Adrenal gland (tissue), 12 donors: ENCODE measurements around the gene PSD. TPM values are rescaled to one million over a fixed set of nuclear protein-coding genes. Genes with fewer than 3 reads are reported as not detected.

Experiments
- DNase-seq, 7 donors: peaks; one replicate each; pipeline ENCODE4 v3.0.0-alpha.2; 2019 to 2020
- H3K27ac ChIP-seq, 5 donors: fragments of 200-600 bp; sonication (generic) in 4 of 5; 1 replicate in 3 of 5; 2 replicates in 2 of 5; pipeline versions ENCODE4 v1.5.1 to v1.8.0; 2016 to 2020; ENCODE audit warnings: mild to moderate bottlenecking in 1 of 5
- H3K27me3 ChIP-seq: fragments of 200-600 bp; 2 replicates; pipeline ENCODE4 v1.8.0; 2021
- H3K36me3 ChIP-seq, 2 donors: fragments of 200-600 bp; replicated peaks in 1 of 2; 1 replicate in 1 of 2; 2 replicates in 1 of 2; pipeline versions ENCODE4 v1.5.1 to v1.8.0; 2018 to 2022
- H3K4me1 ChIP-seq, 2 donors: fragments of 200-600 bp; replicated peaks in 1 of 2; 1 replicate in 1 of 2; 2 replicates in 1 of 2; pipeline versions ENCODE4 v1.5.1 to v1.8.0; 2018 to 2021
- H3K4me3 ChIP-seq, 4 donors: fragments of 200-600 bp; sonication (generic) in 3 of 4; one replicate each; pipeline ENCODE4 v1.5.1; 2016 to 2018
- H3K9me3 ChIP-seq, 3 donors: fragments of 200-600 bp; sonication (generic) in 1 of 3; replicated peaks in 1 of 3; 1 replicate in 2 of 3; 2 replicates in 1 of 3; pipeline versions ENCODE4 v1.5.1 to v1.8.0; 2016 to 2021
- POLR2A ChIP-seq, 2 donors: fragments of 450-650 bp; IDR thresholded peaks; one replicate each; pipeline ENCODE4 v1.6.1; 2017; ENCODE audit warnings: antibody characterized with exemption in 2 of 2, mild to moderate bottlenecking in 2 of 2, moderate library complexity in 1 of 2
- WGBS, 4 donors: extraction: QIAGEN DNeasy Blood & Tissue Kit in 2 of 4; methylation state at CpG; one replicate each; pipeline versions ENCODE4 v1.1.5 to v1.1.7; 2013 to 2017; 5-methylcytosine and 5-hydroxymethylcytosine counted together
- intact Hi-C, 2 donors: fragments of 100-400 bp; cut with DNase I; formaldehyde crosslinking; loops; one replicate each; pipeline versions ENCODE4 v1.14.1 to v1.15.0; 2022 to 2023
- polyA plus RNA-seq, 3 donors: library from polyadenylated mRNA; stranded (reverse); fragments of 200-250 nt in 2 of 3; fragments of 350-450 nt in 1 of 3; fragmentation: Illumina TruSeq in 1 of 3; extraction: RNeasy Lipid Tissue Mini Kit (QIAGEN cat#74804) in 1 of 3; gene quantifications; one replicate each; pipeline ENCODE4 v1.2.3, GENCODE V29; 2013 to 2014
- total RNA-seq, 9 donors: library from RNA; depleted of rRNA in 4 of 9; stranded (reverse); fragments of >200 nt in 4 of 9; fragments of 120-200 nt in 1 of 9; fragmentation: NEBNext Ultra II Directional in 1 of 9; extraction: Animal tissue kit (Norgen Biotek cat#: 25700) in 1 of 9; gene quantifications; one replicate each; pipeline versions ENCODE4 v1.1.0 to v1.2.4, GENCODE V29; 2013 to 2023
- TF ChIP-seq, protein P1 (sequence below), 6 experiments: fragments of 450-650 bp in 4 of 6; fragments of 200-600 bp in 2 of 6; sonication (generic) in 1 of 6; IDR thresholded peaks; 1 replicate in 5 of 6; 2 replicates in 1 of 6; pipeline versions ENCODE4 v1.5.1 to v1.8.0; 2016 to 2021; ENCODE audit warnings: antibody characterized with exemption in 6 of 6, mild to moderate bottlenecking in 2 of 6, moderate library complexity in 1 of 6
- donor health status: healthy with polysubstance abuse.
- donor health status: Bipolar disorder and iron deficiency.
- donor health status: DM: yes; HTN: yes; CAD: no.
- donor health status: DM: no; HTN: no; CAD: no.
- donor health status: DM: no; HTN: no; CAD: no.
- donor health status: DM: yes; HTN: yes; CAD: no.

The PSD gene
- total and polyA plus RNA-seq, 12 donors, result 0.54 to 43.7 (median 9.4) TPM; not detected in 1

DNA sequence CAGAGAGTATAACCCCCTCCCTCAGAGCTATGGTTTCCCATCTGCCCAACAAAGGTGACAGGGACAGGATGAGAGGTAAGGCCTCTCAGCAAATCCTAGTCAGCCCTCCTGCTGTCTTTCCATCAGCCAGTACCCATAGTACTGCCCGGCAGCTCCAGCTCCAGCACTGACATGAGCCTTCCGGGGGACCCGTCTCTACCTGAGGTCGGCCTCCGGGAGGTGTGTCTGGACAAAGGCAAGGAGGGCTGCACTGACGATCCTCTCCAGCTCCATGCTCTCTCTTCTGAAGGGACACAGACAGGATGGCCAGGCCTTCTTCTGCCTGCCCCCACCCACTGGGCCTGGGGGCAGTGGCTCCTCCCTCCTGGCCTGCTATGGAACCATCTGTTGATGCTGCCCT, 6.3 kb upstream of the PSD start:
- H3K9me3 ChIP-seq, result no peaks in the 10 kb centered on the region
- 83 to 92% (median 89%) methylated on average over 6 of the region's 6 CpGs for WGBS, 4 donors
- no peak for DNase-seq
- TF ChIP-seq, protein P1, sequence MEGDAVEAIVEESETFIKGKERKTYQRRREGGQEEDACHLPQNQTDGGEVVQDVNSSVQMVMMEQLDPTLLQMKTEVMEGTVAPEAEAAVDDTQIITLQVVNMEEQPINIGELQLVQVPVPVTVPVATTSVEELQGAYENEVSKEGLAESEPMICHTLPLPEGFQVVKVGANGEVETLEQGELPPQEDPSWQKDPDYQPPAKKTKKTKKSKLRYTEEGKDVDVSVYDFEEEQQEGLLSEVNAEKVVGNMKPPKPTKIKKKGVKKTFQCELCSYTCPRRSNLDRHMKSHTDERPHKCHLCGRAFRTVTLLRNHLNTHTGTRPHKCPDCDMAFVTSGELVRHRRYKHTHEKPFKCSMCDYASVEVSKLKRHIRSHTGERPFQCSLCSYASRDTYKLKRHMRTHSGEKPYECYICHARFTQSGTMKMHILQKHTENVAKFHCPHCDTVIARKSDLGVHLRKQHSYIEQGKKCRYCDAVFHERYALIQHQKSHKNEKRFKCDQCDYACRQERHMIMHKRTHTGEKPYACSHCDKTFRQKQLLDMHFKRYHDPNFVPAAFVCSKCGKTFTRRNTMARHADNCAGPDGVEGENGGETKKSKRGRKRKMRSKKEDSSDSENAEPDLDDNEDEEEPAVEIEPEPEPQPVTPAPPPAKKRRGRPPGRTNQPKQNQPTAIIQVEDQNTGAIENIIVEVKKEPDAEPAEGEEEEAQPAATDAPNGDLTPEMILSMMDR (IDR thresholded peaks at IDR 0.05), result no peak
- TF ChIP-seq POLR2A (IDR thresholded peaks at IDR 0.05), result no peak
- intact Hi-C loops, result no loop called here
- no peaks in the 10 kb centered on the region for H3K27me3 ChIP-seq
- H3K4me3 ChIP-seq, result no peak overlapping the region
- H3K4me1 ChIP-seq, result peaks cover 18 to 29% of the 10 kb centered on the region in 2 donors
- H3K27ac ChIP-seq, result no peak overlapping the region
- peaks cover 0 to 20% of the 10 kb centered on the region in 2 donors for H3K36me3 ChIP-seq

DNA sequence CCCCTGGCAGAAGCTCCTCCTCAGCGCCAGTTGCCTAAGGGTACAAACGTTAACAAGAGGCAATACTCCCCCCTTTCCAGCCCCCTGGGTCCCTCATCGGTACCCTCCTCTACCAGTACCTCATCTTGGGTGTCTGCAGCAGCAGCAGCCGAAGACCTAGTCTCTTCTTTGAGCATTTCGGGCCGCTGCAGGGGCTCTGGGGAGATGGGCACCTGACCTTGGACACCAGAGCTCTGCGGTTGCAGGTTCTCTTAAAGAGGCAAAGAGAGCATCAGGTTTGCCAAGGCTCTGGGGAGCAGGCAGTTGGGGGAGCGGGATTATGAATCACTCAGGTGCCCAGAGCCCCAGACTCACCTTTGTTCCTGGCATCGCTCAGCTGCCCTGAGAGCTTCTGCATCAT, 5.6 kb upstream of the PSD start:
- WGBS, 4 donors, result 76 to 88% (median 85%) methylated on average over 8 to 9 of the region's 9 CpGs
- Histone ChIP-seq H3K36me3 (peaks cover 0 to 20% of the 10 kb centered on the region in 2 donors), H3K27ac (no peak overlapping the region), H3K4me1 (peaks cover 25 to 36% of the 10 kb centered on the region in 2 donors), H3K4me3 (no peak overlapping the region), H3K9me3 (no peaks in the 10 kb centered on the region), H3K27me3 (no peaks in the 10 kb centered on the region)
- TF ChIP-seq, protein P1 (IDR thresholded peaks at IDR 0.05), result no peak
- TF ChIP-seq POLR2A (IDR thresholded peaks at IDR 0.05), result no peak
- DNase-seq, result peak in 1 of 7 donors; percentile 51
- intact Hi-C loops, result no loop called here

DNA sequence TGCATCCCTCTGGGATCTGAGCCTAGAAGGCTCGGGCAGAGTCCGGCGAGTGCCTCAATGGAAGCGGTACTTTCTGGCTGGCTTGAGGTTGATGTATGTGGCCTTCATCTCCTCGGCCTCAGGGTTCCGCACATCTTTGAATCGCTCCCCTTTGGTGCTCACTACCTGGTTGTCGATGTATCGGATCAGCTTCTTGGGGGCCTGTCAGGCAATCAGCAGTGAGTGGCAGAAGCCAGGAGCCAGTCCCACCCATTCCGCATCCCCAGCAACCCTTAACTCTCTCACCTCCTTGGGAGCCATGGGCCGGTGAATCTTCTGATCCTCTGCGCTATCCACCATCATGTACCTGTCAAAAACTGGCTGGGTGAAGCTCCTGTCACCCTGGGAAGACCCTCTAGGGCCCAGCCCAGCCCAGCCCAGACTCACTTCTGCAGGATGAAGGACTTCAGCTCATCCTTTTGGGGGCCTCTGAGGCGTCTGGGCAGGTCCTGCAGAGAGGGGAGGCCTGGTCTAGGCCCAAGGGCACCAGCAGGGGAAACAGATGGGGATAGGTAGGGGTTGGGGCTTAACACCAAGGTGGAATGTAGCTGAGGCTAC, 4.9 kb upstream of the PSD start:
- Histone ChIP-seq H3K9me3 (no peaks in the 10 kb centered on the region), H3K4me3 (no peak overlapping the region), H3K36me3 (peaks cover 0 to 20% of the 10 kb centered on the region in 2 donors), H3K4me1 (peaks cover 28 to 39% of the 10 kb centered on the region in 2 donors), H3K27ac (peak overlapping the region in 3 of 5 donors; percentile 77 to 96 (median 91)), H3K27me3 (no peaks in the 10 kb centered on the region)
- WGBS, 4 donors, result 86 to 89% (median 87%) methylated on average over 10 to 13 of the region's 13 CpGs
- peak in 1 of 7 donors; percentile 56 for DNase-seq
- intact Hi-C loops, result no loop called here
- TF ChIP-seq, protein P1 (IDR thresholded peaks at IDR 0.05), result no peak
- TF ChIP-seq POLR2A (IDR thresholded peaks at IDR 0.05), result no peak

DNA sequence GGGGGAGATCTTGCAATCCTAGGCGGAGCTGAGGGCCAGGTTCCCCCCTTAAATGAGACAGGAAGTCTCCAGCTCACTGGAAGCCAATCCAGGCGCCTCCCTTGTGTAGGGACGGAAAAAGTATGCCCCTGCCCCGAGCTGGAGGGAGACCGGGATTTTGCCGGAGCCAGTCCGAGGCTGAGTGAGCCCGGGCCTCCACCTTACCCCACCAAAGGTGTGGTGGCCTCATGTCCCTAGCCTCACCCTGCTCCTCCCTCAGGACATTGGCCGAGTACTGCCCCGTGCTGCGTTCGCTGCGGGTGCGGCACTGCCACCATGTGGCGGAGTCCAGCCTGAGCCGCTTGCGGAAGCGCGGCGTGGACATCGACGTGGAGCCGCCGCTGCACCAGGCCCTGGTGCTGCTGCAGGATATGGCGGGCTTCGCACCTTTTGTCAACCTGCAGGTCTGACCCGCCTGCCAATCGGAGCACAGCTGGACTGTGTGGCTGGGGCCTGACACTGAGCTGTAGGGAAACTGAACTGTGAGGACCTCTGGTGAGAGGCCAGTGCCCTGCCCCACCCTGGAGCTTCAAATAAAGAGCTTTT, 4.1 kb upstream of the PSD start:
- DNase-seq, result peak; percentile 80 to 91 (median 85)
- Histone ChIP-seq H3K27ac (peak overlapping the region; percentile 72 to 96 (median 86)), H3K4me3 (peak overlapping the region in 2 of 4 donors; percentile 96), H3K4me1 (peaks cover 28 to 39% of the 10 kb centered on the region in 2 donors), H3K9me3 (no peaks in the 10 kb centered on the region), H3K36me3 (peaks cover 0 to 20% of the 10 kb centered on the region in 2 donors), H3K27me3 (no peaks in the 10 kb centered on the region)
- 2 to 22% (median 7%) methylated on average over 3 to 28 of the region's 28 CpGs for WGBS, 4 donors
- intact Hi-C loops, result no loop called here
- TF ChIP-seq POLR2A (IDR thresholded peaks at IDR 0.05), result no peak
- TF ChIP-seq, protein P1 (IDR thresholded peaks at IDR 0.05), result peak; percentile 60 to 83 (median 70)
